GM23338 (cell line): ENCODE data around the gene MUC12. TPM values are rescaled to one million over a fixed set of nuclear protein-coding genes. Genes with fewer than 3 reads are reported as not detected.

ENCODE experiments used
- ATAC-seq: fragments of 200-7000 bp; cut with Tn5 transposase; 3 replicates; pipeline ENCODE4 v1.9.1; 2020
- DNase-seq: peaks from one replicate; pipeline ENCODE4 v3.0.0-alpha.2; 2015; ENCODE audit warnings: low spot score
- H2AFZ ChIP-seq: fragments of 200-600 bp; sonication (generic); 2 replicates; pipeline ENCODE4 v1.8.0; 2016; ENCODE audit warnings: antibody characterized with exemption, mild to moderate bottlenecking, moderate library complexity
- H3F3A ChIP-seq: fragments of 200-600 bp; sonication (generic); replicated peaks from 2 replicates; pipeline ENCODE4 v1.8.0; 2017; ENCODE audit warnings: antibody characterized with exemption, mixed run types, low read depth
- H3K27ac ChIP-seq: fragments of 200-600 bp; sonication (generic); 2 replicates; pipeline ENCODE4 v1.6.1; 2016; ENCODE audit warnings: low read depth
- H3K27me3 ChIP-seq: fragments of 200-600 bp; sonication (generic); 2 replicates; pipeline ENCODE4 v1.8.0; 2016; ENCODE audit warnings: mild to moderate bottlenecking, mixed run types, moderate library complexity; ENCODE audit not compliant: insufficient read depth
- H3K36me3 ChIP-seq: fragments of 200-600 bp; sonication (generic); 2 replicates; pipeline ENCODE4 v1.8.0; 2016; ENCODE audit warnings: mild to moderate bottlenecking; ENCODE audit not compliant: insufficient read depth
- H3K4me1 ChIP-seq: fragments of 200-600 bp; sonication (generic); 2 replicates; pipeline ENCODE4 v1.8.0; 2016; ENCODE audit warnings: mild to moderate bottlenecking, moderate library complexity; ENCODE audit not compliant: insufficient read depth
- H3K4me2 ChIP-seq: fragments of 200-600 bp; sonication (generic); 2 replicates; pipeline ENCODE4 v1.7.1; 2017; ENCODE audit warnings: mixed run types
- H3K4me3 ChIP-seq: fragments of 200-600 bp; sonication (generic); 2 replicates; pipeline ENCODE4 v1.6.1; 2016; ENCODE audit warnings: mixed run types
- H3K79me2 ChIP-seq: fragments of 200-600 bp; sonication (generic); replicated peaks from 2 replicates; pipeline ENCODE4 v1.8.0; 2017; ENCODE audit warnings: mild to moderate bottlenecking; ENCODE audit not compliant: insufficient read depth
- H3K9me2 ChIP-seq: fragments of 200-600 bp; sonication (generic); 2 replicates; pipeline ENCODE4 v1.8.0; 2017; ENCODE audit not compliant: insufficient read depth
- H4K20me1 ChIP-seq: fragments of 200-600 bp; sonication (generic); replicated peaks from 2 replicates; pipeline ENCODE4 v1.8.0; 2017; ENCODE audit warnings: mild to moderate bottlenecking; ENCODE audit not compliant: insufficient read depth
- H3K27ac Mint-ChIP-seq: 2 replicates; pipeline ENCODE4 v1.8.0; 2020; ENCODE audit warnings: inconsistent platforms, mild to moderate bottlenecking, moderate library complexity, mixed read lengths
- H3K27me3 Mint-ChIP-seq: 3 replicates; pipeline ENCODE4 v1.8.0; 2022; ENCODE audit warnings: low read depth, mild to moderate bottlenecking, moderate library complexity, mixed read lengths, inconsistent platforms; ENCODE audit not compliant: insufficient read depth, poor library complexity
- H3K36me3 Mint-ChIP-seq: 3 replicates; pipeline ENCODE4 v1.8.0; 2021; ENCODE audit warnings: low read depth, mild to moderate bottlenecking, inconsistent platforms, moderate library complexity, mixed read lengths
- H3K4me1 Mint-ChIP-seq: 3 replicates; pipeline ENCODE4 v1.8.0; 2020; ENCODE audit warnings: mild to moderate bottlenecking, inconsistent platforms, mixed read lengths
- H3K4me3 Mint-ChIP-seq: 3 replicates; pipeline ENCODE4 v1.8.0; 2021; ENCODE audit warnings: moderate library complexity, mild to moderate bottlenecking, inconsistent platforms, mixed read lengths
- H3K9me3 Mint-ChIP-seq: 3 replicates; pipeline ENCODE4 v1.8.0; 2020; ENCODE audit warnings: moderate library complexity, mild to moderate bottlenecking, inconsistent platforms, mixed read lengths
- CREB1 ChIP-seq: fragments of 250-450 bp; sonication (Bioruptor Pico); IDR thresholded peaks from 2 replicates; pipeline ENCODE4 v1.5.0; 2020; ENCODE audit warnings: low read depth, mild to moderate bottlenecking, moderate library complexity
- CTCF ChIP-seq, 2 experiments: fragments of 200-600 bp in 1 of 2; sonication (generic) in 1 of 2; conservative IDR thresholded peaks; 2 replicates each; pipeline versions ENCODE4 v1.5.1 to v1.6.1; 2016 to 2017; ENCODE audit warnings: antibody characterized with exemption in 2 of 2, low read depth in 2 of 2, mild to moderate bottlenecking in 2 of 2, moderate library complexity in 1 of 2
- EZH2 ChIP-seq: fragments of 200-600 bp; sonication (generic); IDR thresholded peaks from one replicate; pipeline ENCODE4 v1.8.0; 2017; ENCODE audit warnings: antibody characterized with exemption, mild to moderate bottlenecking, low read depth; ENCODE audit not compliant: unreplicated experiment
- EZH2phosphoT487 ChIP-seq: fragments of 200-600 bp; sonication (generic); IDR thresholded peaks from one replicate; pipeline ENCODE4 v1.8.1; 2018; ENCODE audit warnings: antibody characterized with exemption; ENCODE audit not compliant: unreplicated experiment
- JUNB ChIP-seq: IDR thresholded peaks from one replicate; pipeline ENCODE4 v1.6.1; 2016; ENCODE audit warnings: antibody characterized with exemption; ENCODE audit not compliant: unreplicated experiment
- NANOG ChIP-seq: IDR thresholded peaks from 2 replicates; pipeline ENCODE4 v1.6.1; 2016; ENCODE audit warnings: antibody characterized with exemption, borderline replicate concordance
- POLR2AphosphoS5 ChIP-seq: IDR thresholded peaks from 2 replicates; pipeline ENCODE4 v1.6.1; 2016; ENCODE audit warnings: antibody characterized with exemption, low read depth
- STAT1 ChIP-seq: IDR thresholded peaks from one replicate; pipeline ENCODE4 v1.6.1; 2016; ENCODE audit warnings: antibody characterized with exemption; ENCODE audit not compliant: unreplicated experiment
- ZNF114 ChIP-seq: fragments of 250-450 bp; sonication (Bioruptor Pico); IDR thresholded peaks from 2 replicates; pipeline ENCODE4 v1.5.0; 2020; ENCODE audit warnings: mild to moderate bottlenecking, moderate library complexity
- ZNF331 ChIP-seq: fragments of 250-450 bp; sonication (Bioruptor Pico); IDR thresholded peaks from 2 replicates; pipeline ENCODE4 v1.5.0; 2020; ENCODE audit warnings: low read depth, mild to moderate bottlenecking, moderate library complexity
- ZNF462 ChIP-seq: fragments of 250-450 bp; sonication (Bioruptor Pico); IDR thresholded peaks from 2 replicates; pipeline ENCODE4 v1.5.0; 2020; ENCODE audit warnings: mild to moderate bottlenecking, moderate library complexity
- polyA plus RNA-seq: library from polyadenylated mRNA; unstranded; fragments of >200 nt; fragmentation: Nextera tagmentation; extraction: Ambion mirVana; gene quantifications from 2 replicates; pipeline ENCODE4 v1.2.1, GENCODE V29; 2016
- total RNA-seq: library from RNA; depleted of rRNA; stranded (reverse); fragments of >200 nt; shearing (Covaris generic); gene quantifications from 2 replicates; pipeline ENCODE4 v1.2.3, GENCODE V29; 2014
- TF ChIP-seq, protein P1 (sequence below): IDR thresholded peaks from 2 replicates; pipeline ENCODE4 v1.6.1; 2016; ENCODE audit warnings: antibody characterized with exemption
- TF ChIP-seq, protein P2 (sequence below): IDR thresholded peaks from one replicate; pipeline ENCODE4 v1.6.1; 2018; ENCODE audit warnings: antibody characterized with exemption; ENCODE audit not compliant: unreplicated experiment

Gene MUC12
- total and polyA plus RNA-seq, 2 experiments from 2014 or later: 4.6 to 18.0 TPM

- no peak overlapping the region for H3K4me3 Mint-ChIP-seq
- no peak overlapping the region for H2AFZ ChIP-seq
Observed at GRCh38 chr7:100947792-100948191, 21.6 kb upstream of the MUC12 start.

More at GRCh38 chr7:100947792-100948191, 21.6 kb upstream of the MUC12 start:
- Histone ChIP-seq H3K79me2 (no peaks in the 10 kb centered on the region), H3K27ac (no peak overlapping the region), H3K27me3 (no peaks in the 10 kb centered on the region), H3K36me3 (no peaks in the 10 kb centered on the region), H3K4me3 (no peak overlapping the region), H3K4me2 (no peak overlapping the region), H3K4me1 (peaks cover 34% of the 10 kb centered on the region), H3K9me2 (peaks cover 7% of the 10 kb centered on the region; the same call in 1 of the 2 replicates), H4K20me1 (no peaks in the 10 kb centered on the region), H3F3A (0 out of 2 replicates have a peak, but pooled peaks cover 10% of the 10 kb centered on the region)
- Mint-ChIP-seq H3K4me1 (peaks cover 35% of the 10 kb centered on the region), H3K27ac (no peak overlapping the region), H3K27me3 (peaks cover 8% of the 10 kb centered on the region), H3K9me3 (peaks cover 12% of the 10 kb centered on the region; the same call in 2 of the 3 replicates), H3K36me3 (peaks cover 11% of the 10 kb centered on the region)
- no peak for DNase-seq
- TF ChIP-seq CREB1 (CRISPR knock-in tag): no peak
- TF ChIP-seq NANOG: no peak
- TF ChIP-seq EZH2phosphoT487: no peak
- TF ChIP-seq EZH2: no peak
- TF ChIP-seq STAT1: no peak
- no peak for TF ChIP-seq ZNF462
- no peak for TF ChIP-seq CTCF (conservative IDR thresholded peaks at IDR 0.05; ENCODE audit: low read depth in 2 of 2)
- TF ChIP-seq POLR2AphosphoS5: no peak
- TF ChIP-seq ZNF114 (CRISPR knock-in tag): no peak
- TF ChIP-seq, protein P1, sequence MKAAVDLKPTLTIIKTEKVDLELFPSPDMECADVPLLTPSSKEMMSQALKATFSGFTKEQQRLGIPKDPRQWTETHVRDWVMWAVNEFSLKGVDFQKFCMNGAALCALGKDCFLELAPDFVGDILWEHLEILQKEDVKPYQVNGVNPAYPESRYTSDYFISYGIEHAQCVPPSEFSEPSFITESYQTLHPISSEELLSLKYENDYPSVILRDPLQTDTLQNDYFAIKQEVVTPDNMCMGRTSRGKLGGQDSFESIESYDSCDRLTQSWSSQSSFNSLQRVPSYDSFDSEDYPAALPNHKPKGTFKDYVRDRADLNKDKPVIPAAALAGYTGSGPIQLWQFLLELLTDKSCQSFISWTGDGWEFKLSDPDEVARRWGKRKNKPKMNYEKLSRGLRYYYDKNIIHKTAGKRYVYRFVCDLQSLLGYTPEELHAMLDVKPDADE: no peak
- no peak for TF ChIP-seq JUNB
- TF ChIP-seq, protein P2, sequence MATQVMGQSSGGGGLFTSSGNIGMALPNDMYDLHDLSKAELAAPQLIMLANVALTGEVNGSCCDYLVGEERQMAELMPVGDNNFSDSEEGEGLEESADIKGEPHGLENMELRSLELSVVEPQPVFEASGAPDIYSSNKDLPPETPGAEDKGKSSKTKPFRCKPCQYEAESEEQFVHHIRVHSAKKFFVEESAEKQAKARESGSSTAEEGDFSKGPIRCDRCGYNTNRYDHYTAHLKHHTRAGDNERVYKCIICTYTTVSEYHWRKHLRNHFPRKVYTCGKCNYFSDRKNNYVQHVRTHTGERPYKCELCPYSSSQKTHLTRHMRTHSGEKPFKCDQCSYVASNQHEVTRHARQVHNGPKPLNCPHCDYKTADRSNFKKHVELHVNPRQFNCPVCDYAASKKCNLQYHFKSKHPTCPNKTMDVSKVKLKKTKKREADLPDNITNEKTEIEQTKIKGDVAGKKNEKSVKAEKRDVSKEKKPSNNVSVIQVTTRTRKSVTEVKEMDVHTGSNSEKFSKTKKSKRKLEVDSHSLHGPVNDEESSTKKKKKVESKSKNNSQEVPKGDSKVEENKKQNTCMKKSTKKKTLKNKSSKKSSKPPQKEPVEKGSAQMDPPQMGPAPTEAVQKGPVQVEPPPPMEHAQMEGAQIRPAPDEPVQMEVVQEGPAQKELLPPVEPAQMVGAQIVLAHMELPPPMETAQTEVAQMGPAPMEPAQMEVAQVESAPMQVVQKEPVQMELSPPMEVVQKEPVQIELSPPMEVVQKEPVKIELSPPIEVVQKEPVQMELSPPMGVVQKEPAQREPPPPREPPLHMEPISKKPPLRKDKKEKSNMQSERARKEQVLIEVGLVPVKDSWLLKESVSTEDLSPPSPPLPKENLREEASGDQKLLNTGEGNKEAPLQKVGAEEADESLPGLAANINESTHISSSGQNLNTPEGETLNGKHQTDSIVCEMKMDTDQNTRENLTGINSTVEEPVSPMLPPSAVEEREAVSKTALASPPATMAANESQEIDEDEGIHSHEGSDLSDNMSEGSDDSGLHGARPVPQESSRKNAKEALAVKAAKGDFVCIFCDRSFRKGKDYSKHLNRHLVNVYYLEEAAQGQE: no peak
- TF ChIP-seq ZNF331 (CRISPR knock-in tag): no peak
- ATAC-seq: no peak
